HL-60/S4 (cell line): ENCODE data around the gene NLRP3.
"Not testable (repeated sequence)": the region's sequence is repeated elsewhere in the genome, so short reads cannot be mapped to it uniquely, and the experiment has no call there.

Experiments used
- in situ Hi-C: fragments of 300-500 bp; cut with MboI; formaldehyde crosslinking; loops from 2 replicates; pipeline ENCODE4 v1.14.3; 2022; ENCODE audit warnings: low sequenced_read_pairs

The NLRP3 gene

DNA sequence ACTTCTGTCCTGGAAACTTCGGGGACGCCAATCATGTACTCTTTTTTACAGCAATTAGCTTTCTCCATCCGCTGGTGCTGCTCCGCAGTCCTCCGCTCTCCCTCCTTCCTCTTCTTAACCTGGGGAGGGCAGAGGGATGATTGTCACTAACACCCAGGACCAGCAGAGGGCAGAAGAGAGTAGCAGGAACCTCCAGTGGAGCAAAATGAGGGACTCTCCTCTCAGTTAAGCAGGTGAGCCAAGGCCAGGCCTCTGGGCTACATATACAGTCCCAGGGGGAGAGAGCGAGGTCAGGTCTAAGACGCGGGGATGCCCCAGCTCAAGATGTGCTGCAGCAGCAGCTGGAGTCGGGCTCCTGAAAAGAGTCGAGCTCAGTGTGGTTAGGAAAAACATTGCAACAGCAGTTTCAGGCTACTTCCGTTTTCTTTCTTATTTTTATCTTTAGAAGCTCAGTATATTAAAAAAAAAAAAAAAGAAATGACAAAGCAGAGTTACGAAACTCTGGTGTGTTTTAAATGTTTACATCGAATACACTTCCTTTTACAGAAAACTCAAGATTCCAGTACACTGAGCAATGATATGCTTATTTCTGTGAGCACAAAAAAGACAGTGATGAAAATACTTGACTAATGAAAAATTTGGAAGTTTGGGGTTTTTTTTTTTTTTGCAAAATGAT, 25.7 kb upstream of the NLRP3 start:
- in situ Hi-C loops, result no loop called here

DNA sequence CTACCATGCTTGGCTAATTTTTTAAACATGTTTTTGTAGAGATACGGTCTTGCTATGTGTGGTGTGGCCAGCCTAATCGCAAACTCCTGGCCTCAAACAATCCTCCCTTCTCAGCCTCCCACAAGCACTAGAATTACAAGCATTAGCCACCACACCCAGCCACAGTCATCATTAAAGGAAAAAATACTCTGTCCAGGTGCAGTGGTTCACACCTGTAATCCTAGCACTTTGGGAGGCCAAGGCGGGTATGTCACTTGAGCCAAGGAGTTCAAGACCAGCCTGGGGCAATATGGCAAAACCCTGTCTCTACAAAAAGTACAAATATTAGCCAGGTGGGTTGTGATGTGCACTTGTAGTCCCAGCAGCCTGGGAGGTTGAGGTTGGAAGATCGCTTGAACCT, 25.0 kb upstream of the NLRP3 start:
- in situ Hi-C loops, result no loop called here

DNA sequence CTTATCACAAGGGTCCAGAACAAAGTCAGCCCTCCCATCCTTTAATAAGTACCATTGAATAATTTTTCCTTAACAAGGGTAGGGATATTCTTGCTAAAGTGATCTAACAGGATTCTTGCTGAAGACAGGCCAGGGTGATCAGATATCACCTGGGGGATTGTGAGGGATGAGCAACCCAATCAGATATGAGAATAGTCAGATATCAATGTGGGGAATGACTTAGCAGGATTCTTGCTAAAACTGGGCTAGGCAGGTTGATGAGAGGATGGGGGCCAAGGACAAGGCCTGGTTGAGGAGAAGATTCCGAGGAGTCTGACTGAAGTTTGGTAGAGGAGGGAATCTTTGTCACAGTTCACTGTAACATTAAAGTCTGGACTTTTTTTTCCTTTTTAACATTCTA, 23.9 kb upstream of the NLRP3 start:
- in situ Hi-C loops, result no loop called here

DNA sequence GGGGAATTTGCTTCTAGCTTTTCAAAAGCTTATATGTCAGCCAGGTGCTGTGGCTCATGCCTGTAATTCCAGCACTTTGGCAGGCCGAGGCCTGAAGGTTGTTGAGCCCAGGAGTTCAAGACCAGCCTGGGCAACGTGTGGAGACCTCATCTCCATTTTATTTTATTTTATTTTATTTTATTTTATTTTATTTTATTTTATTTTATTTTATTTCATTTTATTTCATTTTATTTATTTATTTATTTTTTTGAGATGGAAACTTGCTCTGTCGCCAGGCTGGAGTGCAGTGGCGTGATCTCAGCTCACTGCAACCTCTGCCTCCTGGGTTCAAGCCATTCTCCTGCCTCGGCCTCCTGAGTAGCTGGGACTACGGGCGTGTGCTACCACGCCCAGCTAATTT, 20.9 kb upstream of the NLRP3 start:
- in situ Hi-C loops, result not testable (repeated sequence)

DNA sequence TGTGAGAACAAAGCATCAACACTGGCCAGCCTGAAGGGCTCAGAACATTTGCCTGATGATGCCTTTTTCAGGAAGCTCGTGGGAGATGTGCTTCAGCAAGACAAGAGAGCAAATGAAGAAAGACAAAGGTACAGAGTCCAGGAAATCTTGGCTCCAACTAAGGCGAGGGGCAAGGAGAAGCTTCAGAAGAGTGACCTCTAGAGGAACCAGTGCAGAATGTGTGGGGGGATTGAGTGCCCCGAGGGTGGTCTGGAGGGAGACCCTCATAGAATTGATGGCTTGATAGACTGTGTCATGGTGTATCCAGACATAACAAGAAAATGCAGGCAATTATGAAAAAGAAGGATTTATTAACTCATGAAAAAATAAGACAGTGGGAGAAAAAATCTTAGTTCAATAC, 15.3 kb upstream of the NLRP3 start:
- in situ Hi-C loops, result no loop called here

DNA sequence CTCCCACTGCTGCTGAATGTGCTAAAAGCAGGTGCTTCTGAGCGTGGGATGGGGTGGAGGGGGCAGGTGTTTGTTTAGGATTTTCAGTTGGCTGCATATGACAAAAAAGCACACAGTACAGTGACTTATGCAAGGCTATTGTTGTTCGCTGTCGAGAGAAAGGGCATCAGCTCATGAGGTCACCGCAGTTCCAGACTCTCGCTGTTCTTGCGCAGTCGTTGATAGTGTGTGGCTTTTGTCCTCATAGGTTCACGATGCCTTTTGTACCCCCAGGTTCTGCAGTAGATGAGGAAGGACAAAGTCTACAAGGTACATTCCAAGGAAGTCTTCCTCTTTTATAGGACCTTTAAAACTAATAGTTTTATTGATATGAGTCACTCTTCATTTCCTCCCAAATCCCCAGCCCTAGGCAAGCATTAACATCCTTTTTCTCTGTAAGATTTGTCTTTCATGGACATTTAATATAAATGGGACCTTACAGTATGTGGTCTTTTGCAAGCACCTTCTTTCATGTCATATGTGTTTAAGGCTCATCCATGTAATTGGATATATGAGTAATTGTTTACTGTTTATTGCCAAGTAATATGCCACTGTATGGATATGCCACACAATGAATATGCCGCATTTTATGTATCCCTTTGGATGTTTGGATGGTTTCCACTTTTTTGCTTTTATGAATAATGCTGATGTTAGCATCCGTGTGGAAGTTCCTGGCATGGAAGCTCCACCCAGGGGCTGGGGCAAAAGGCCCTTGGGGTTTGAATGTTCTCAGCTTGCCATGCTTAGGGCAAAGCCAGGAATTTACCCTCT, 14.5 kb upstream of the NLRP3 start:
- in situ Hi-C loops, result no loop called here

DNA sequence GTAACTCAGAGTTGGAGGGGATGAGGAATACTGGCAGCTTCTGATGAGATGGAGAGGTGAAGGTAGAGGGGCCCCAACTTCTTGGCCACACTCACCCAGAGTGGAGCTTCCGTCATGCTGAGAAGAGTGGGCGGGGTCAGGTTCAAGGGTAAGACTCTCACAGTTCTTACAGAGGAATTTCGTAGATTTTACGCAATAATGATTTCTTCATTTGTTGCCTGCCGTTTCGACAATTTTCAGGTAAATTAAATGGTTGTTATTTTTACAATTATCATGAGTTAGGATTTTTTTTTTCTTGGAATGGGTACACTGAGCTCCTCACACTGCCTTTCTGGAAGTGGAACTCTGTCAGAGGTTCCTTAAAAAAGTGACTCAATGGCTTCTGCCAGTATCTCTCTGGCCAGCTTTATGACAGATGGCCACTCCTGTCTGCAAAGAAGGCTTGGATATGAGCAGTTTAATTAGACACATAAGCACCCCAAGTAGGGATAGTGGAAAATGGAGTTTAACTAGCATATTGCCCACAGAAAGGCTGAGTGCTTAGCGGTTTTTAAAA, 13.8 kb upstream of the NLRP3 start:
- in situ Hi-C loops, result no loop called here

DNA sequence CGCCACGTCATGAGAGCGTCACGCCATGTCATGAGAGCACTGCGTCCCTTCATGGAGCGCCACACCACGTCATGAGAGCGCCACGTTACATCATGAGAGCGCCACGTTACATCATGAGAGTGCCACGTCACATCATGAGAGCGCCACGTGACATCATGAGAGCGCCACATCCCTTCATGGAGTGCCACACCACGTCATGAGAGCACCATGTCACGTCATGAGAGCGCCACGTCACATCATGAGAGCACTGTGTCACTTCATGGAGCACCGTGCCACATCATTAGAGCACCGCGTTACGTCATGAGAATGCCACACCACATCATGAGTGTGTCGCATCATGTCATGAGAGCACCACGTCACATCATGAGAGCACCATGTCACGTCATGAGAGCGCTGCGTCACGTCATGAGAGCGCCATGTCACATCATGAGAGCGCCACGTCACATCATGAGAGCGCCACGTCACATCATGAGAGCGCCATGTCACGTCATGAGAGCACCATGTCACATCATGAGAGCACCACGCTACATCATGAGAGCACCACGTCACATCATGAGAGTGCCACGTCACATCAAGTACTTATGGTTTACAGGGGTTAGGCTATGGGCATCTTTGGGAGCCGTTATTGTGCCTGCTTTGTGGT, 9.8 kb upstream of the NLRP3 start:
- in situ Hi-C loops, result no loop called here

DNA sequence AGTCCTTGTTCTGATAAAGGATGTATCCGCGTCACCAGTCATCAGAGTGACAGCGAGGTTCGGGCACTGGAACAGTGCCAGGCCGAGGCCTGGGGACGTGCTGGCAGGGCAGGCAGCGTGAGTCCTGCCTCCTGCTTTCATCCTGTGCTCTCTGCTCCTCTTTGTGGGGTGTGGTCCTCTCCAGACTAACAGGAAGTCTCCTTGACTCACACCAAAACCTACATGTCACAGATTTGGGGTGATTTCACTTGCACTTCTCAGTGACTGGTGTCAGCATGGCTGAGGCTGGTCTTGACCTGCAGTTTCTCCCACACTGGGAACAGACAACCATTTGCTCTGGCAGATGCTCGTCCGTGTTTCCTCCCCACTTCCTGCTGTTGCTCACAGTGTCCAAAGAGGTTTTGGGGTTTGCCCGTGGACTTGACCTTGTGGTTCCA, 8.8 kb upstream of the NLRP3 start:
- in situ Hi-C loops, result no loop called here

DNA sequence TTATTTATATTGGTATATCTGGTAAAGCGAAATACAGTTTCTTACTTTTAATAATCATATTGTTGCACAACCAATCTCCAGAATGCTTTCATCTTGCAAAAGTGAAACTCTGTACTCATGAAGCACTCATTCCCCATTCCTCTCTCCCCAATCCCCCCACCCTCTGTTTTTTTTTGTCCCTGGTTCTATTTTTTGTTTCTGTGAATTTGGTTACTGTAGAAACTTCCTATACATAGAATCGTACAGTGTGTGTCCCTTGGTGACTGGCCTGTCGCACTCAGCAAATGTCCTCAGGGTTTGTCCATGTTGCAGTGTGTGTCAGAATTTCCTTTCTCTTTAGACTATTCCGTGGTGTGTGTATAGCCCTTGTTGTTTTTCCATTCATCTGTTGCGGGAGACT, 7.9 kb upstream of the NLRP3 start:
- in situ Hi-C loops, result no loop called here

DNA sequence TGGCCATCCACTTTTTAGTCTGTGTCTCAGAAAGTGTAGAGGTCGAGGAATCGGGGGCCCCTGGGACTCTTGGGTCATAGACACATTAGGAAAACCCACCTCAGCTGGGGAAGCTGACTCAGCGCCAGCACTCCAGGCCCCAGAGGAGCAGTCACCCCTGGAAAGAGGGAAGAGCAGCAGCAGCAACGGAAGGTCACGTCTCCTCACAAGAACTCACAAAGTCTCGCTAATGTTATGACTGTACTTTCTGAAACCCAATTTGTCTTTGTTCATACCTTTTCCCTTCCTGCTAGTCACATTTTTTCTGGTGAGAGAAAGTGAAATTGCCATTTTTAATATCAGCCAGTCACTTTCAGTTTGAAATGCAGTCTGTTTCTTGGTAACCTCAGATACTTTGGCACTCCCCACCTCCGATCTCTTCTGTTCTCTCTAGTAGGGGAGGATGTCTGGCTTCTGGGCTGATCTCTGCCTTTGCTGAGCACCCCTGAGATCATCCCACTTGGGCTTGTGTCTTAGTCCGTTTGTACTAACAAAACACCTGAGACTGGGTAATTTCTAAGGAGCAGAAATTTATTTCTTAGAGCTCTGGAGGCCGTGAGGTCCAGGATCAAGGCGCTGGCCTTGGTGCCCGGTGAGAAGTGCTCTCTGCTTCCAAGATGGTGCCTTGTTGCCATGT, 6.0 kb upstream of the NLRP3 start:
- in situ Hi-C loops, result no loop called here

DNA sequence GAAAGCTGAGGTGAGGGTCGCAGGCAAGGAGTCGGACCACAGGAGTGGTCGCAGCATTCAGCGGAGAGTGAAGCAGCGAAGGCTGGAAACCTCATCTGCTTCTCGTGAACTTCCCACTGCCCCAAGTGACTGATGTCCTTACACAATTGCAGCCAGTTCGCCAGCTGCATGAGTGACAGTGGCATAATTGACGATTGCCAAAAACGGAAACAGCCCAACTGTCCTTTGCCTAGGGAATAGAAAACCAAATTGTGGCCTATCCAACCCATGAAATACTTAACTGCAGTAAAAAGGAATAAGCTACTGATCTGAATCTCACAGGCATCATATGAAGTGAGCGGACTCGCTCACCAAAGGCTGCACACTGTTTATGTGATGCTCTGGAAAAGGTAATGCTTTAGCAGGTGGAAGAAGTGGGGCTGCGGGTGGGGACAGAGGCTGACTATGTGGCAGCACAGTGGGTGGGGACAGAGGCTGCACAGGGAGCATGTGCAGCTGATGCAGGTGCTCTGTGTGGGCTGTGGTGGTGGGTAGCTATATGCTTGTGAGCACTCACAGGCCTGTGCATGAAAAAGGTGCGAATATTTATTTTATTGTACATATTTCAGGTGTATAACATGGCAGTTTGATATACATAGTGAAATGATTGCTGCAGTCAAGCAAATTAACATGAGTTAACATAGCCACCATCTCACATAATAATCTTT, 4.2 kb upstream of the NLRP3 start:
- in situ Hi-C loops, result no loop called here

DNA sequence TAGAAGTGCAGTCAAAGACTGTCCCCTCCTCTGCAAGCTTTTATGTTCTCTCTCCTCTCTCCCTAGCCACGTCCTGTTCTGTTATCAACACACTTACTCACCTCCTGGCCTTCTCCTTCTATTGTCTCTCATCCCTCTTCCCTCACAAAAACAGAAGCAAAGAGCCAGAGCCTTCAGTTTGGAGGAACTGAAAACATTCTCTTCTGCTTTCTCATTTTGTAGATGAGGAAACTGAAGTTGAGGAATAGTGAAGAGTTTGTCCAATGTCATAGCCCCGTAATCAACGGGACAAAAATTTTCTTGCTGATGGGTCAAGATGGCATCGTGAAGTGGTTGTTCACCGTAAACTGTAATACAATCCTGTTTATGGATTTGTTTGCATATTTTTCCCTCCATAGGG, 1.9 kb downstream of the NLRP3 start:
- in situ Hi-C loops, result no loop called here

DNA sequence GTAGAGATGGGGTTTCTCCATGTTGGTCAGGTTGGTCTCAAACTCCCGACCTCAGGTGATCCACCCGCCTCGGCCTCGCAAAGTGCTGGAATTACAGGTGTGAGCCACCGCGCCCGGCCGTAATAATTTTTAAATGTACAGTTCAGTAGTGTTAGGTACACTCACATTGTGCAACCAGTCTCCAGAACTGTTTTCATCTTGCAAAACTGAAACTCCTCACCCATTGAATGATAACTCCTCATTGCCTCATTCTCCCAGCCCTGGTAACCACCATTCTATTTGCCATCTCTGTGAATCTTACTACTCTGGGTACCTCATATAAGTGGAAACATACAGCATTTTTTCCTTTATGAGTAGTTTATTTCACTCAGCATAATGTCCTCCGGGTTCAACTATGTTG, 3.4 kb downstream of the NLRP3 start:
- in situ Hi-C loops, result no loop called here

DNA sequence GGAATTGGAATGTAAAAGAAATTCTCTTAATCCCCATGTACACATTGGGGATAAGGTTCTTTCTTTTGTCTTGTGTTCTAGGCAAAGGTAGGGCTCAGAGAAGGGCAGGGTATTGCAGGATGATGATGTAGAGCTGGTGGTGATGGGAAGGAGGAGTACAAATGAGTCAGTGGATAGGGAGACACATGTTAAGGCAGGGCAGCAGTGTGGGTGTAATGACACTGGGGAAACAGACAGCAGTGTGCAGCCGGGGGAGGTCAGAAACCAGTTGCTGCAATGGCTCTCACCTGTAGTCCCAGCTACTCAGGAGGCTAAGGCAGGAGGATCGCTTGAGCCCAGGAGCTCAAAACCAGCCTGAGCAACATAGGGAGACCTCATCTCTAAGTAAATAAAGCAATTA, 5.1 kb downstream of the NLRP3 start:
- in situ Hi-C loops, result no loop called here

DNA sequence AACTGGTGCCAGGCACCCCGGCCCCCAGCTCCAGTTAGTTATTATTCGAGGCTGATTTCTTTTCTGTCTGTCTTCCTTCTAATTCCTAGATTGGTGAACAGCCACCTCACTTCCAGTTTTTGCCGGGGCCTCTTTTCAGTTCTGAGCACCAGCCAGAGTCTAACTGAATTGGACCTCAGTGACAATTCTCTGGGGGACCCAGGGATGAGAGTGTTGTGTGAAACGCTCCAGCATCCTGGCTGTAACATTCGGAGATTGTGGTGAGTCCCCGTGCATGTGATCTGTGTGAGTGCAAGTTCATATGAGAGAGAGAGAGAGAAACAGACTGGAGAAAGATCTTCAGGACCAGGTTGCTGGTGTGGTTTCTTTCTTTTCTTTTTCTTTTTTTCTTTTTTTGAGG, 13.5 kb downstream of the NLRP3 start:
- in situ Hi-C loops, result no loop called here

DNA sequence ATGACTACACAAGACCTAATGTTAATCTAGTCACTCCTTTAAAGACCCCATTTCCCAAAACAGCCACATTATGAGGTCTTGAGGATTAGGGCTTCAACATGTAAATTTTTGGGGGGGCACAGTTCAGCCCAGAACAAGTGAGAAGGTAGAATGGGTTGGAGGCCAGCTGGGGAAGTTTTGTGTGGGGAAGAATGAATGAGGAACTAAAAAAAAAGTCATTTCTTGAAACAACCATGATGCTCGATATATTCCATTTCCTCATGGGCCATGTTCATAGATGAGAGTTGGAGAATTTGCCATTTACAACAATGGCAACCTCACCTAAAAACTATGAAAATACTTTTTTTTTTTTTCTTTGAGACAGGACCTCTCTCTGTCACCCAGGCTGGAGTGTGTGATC, 14.5 kb downstream of the NLRP3 start:
- in situ Hi-C loops, result no loop called here

DNA sequence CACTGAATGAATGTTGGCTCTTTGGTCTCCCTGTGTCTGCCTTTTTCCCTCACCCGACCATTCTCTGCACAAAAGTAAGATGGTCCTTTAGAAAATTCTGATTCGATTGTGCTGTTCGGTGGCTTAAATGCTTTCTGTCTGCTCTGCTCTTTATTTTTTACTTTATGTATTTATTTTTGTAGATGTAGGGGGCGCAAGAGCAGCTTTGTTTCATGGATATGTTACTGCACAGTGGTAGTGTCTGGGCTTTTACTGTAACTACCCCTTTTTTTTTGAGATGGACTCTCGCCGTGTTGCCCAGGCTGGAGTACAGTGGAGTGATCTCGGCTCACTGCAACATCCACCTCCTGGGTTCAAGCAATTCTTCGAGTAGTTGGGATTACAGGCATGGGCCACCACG, 15.7 kb downstream of the NLRP3 start:
- in situ Hi-C loops, result no loop called here

DNA sequence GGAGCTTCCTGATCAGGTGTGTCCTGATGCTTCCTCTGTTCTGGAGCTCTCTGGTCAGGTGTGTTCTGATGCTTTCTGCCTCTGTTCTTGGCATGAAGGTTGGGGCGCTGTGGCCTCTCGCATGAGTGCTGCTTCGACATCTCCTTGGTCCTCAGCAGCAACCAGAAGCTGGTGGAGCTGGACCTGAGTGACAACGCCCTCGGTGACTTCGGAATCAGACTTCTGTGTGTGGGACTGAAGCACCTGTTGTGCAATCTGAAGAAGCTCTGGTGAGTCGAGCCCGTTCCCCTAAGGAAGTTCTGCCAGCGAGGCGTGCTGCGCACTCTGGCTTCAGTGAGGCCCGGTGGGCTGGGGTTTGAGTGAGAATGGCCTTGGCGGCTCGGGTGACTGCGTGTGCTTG, 18.0 kb downstream of the NLRP3 start:
- in situ Hi-C loops, result no loop called here

DNA sequence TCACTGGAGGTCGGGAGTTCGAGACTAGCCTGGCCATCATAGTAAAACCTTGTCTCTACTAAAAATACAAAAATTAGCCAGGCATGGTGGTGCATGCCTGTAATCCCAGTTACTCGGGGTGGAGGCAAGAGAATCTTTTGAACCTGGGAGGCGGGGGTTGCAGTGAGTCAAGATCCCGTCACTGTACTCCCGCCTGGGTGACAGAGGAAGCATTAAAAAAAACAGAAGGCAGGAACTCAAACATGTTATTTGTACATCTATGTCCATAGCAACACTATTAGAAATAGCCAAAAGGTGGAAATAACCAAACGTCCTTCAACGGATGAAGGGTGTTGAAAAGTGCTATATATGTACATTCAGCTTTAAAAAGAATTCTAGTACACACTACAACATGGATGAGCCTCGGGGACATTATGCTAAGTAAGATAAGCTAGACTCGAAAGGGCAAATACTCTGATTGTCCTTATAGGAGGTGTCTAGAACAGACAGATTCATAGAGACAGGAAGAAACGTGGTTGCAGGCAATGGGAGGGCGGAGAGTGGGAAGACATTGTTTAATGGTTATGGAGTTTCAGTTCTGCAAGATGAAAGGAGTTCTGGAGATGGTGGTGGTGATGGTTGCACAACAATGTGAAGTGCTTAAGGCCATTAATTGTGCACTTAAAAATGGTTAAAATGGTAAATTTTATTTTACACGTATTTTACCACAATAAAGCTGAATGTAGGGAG, 19.2 kb downstream of the NLRP3 start:
- in situ Hi-C loops, result no loop called here
